HG02623 (cell line): ENCODE measurements around the gene TEX26.

Experiments used
- ATAC-seq: cut with Tn5 transposase; IDR thresholded peaks from one replicate; pipeline ENCODE4 v1.9.1; 2021; ENCODE audit warnings: moderate library complexity; ENCODE audit not compliant: unreplicated experiment

TEX26 gene

DNA sequence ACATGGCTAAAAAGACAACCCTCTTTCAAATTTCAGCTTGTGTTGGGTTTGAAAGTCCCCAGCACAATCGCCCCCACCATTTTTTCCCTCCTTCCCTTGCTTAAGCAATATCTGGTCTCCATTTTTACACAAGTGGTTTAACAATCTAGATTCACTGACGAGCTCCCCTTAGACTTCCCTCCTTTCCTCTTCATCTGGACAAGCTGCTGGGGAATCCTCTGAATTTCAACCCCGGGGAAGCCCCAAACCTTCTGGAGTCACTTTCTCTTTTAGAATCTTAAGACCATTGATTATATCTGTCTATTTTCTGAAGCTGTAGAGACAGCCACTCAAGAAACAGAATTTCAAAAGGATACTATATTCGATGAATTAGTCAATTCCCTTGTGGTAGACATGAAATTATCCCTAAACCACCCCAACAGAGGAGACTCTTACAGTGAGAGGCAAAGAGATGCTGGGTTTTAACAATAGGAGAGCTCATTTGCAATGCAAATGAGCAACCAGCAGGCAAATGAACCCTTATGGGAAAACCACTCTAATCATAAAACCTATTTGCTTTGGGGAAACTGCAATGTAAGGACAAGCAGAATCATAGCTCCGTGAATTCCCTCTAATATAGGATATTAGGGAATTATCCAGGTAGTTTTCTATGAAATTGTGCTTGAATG, 78.9 kb downstream of the TEX26 start:
- no peak for ATAC-seq

DNA sequence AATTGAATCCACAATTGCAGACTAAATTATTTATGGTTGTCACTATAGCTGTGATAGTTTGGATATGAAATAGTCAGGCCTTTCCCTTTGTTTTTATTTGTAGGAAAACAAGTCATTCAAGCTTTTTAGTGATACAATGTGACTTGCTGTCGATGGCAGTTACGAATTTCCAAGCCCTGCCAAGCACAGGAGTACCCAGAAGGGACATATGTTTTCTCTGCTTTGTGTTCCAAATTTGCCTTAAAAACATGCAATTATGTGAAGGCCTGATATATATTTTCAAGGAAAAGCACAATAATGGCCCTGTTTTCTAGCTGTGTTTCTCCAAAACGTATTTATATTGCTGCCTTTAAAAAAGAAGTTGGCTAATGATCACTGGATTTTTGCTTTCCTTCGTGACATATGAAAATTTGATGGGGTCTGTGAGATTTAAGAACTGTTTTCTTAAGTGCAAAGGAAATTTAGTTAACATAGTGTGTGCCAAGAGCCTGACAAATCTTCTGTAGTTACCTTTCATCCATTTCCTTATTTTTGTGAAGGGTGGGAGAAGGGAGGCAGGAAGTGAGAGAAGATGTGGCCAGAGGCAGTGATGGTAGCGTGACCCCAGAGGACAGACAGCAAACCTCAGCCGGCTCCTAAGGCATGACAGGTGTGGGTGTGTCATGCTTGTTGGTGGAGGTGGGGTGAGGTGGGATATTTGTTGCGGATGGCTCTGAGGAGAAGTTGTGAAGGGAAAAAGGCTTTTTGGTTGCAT, 79.6 kb downstream of the TEX26 start:
- no peak for ATAC-seq

DNA sequence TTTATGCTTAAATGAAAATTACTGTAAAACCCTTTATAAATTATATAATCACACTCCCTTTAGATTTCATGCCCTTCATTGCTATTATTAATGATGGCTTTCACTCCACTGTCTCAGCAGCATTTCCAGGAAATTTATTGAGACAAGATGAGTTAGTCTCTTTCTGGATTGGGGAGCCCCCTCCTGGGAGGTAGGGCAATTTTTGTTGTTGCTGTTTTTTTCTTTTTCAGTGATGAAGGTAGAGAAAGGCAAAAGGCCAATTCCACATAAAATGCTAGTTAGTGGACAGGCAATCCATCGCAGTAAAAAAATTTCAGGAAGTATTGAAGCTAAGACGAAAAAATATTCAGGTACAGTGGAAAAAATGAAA, 80.2 kb downstream of the TEX26 start:
- no peak for ATAC-seq

DNA sequence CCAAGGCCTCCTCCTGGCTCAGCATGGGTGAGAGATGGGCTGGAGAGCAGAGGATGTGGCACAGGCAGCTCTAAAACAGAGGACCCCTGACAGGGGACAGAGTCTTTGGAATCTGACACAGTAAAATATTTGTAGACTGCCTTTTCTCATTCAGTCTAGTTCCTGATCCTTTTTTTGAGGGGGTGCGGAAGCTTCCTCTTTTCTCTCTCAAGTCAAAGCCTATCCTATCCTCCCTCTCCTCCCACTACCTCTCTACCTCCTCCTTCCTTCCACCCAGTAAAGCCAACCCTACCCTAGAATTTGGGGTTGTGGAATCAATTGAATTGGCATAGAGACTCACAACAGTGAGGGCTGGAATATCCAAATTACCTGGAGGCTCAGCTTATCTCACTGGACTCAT, 82.0 kb downstream of the TEX26 start:
- no peak for ATAC-seq

DNA sequence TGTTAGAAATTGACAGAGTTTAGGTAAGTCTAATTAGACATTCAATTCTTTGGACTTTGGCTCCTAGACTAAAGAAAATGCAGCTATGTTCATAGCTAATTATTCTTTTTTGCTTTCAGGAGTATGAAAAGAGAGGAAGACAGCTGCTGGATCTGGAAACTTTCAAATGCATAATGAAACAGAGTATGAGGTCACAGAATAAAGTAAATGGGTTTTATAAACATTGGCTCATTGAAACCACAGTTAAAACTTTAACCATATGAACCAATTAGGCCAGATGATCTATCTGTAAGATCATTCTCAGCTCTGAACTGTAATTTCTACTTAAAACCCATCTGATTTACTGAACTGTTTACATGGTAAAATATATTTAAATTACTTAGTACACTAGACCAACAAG, 82.7 kb downstream of the TEX26 start:
- ATAC-seq = no peak

DNA sequence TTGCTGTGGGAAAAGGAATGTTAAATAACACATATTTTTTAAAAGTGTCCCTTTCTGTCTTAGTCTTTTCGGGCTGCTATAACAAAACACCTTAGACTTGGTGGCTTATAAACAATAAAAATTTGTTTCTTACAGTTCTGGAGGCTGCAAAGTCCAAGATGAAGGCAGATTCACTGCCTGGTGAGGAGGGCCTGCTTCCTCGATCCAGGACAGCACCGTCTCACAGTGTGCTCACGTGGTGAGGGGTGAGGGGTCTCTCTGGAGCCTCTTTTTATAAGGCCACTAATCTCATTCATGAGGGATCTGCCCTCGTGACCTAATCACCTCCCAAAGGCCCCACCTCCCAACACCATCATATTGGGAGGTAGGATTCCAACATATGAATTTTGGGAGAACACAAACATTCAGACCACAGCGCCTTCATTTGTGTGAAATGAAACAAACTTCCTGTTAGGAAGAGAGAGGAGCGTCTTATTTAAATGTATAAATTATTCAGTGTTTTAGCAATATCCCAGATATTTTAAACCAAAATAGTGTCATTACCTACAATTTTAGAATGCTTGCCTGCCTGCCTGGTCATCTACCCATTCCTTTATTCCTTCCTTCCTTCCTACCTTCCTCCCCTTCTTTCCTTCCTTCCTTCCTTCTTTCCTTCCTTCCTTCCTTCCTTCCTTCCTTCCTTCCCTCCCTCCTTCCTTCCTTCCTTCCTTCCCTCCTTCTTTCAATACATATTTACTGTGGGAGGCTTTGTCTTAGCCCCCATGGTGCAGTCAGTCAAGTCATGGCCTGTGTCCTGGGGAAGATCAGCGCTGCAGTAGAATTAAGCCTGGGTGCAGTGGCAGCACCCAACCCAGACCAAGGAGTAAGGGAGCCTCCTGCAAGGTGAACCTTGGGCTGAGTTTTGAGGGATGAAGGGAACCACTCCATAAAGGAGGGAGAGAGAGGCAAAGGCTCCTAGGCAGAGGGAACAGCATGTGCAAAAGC, 84.2 kb downstream of the TEX26 start:
- no peak for ATAC-seq

DNA sequence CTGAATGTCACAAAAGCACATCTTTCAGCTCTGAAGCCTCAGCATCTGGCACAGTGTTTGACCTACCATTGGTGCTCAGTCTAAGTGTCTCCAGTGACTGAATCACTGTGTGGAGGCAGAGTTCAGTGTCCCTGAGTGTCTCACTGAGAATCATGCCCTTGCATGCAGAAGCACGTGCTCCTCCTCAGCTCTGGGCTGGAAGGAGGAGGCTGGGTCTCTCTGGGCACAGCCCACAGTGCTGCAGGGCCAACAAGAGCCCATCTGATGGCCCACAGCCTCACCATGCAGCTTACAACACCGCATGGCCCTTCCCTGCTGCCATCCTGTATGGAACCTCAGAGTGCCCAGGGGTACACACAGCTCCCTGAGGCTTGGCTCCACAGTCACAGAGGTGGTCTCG, 86.1 kb downstream of the TEX26 start:
- no peak for ATAC-seq

DNA sequence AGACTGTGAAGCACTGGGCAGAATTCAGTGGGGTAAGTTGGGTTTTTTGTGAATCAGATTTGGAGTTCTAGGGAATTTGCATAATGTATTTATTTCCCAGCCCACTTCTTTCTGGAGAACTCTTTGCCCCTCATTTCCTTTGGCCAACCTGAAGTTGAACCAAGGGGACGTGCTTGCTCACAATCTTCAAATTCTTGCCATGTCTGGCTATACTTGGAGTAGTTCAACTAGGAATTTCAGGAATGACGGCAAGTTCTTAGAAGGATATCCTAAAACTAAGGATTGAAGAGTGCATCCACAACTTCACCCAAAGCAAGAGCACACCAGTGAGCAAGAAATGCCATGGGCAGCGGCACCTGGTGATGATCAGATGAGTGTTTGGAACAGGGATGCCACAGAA, 88.5 kb downstream of the TEX26 start:
- no peak for ATAC-seq

DNA sequence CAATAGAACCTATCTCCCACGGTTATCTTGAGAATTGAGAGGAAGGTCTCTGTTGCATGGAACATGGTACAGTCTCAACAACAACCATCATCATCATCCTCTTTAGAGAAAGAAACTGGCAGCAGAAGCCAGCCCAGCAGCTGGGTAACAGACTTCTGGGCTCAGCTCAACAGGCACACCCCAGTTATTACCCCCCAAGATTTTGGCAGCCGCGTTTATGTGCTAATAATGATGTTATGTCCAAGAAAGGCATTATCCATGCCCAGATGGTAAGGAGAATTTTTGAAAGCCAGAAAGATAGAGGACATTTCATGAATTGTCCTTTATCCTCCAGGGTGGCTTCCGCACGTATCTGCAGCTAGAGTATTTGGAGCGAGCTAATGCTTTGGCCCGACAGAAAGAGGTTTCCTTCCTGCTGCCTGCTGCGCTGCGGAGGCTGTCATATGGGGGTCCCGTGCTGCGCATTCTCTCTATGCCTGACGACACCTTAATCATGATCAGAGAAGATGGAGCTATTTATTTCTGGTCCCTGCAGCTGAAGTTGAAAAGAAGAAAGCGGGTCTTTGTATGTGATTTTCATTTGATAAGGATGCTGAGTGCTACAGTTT, 89.9 kb downstream of the TEX26 start:
- ATAC-seq = no peak

DNA sequence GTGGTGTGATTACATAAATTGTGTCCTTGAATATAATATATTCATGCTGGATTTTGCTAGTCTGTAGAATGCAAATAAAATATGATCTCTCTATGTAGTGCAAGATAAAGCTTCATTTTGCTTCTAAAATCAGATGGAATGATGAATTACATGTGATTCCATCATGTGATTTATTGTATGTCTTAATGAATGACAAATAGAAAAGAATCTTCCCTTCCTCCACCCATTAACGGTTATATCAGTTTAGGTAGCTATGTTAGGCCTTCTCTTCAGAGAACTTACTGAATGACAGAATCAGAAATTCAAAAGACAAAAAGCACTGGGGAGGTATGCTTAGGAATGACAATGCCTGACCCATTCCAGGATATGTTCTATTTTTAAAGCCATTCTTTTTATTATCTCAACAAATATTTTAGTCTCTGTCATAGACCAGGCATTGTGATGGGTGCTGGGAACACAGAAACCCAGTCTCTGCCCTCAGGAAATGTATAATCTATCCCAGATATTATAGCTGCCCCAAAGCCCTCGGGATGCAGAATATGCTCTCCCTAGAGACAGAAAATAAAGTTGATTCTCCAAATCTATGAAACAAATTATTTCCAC, 90.6 kb downstream of the TEX26 start:
- no peak for ATAC-seq
